ENCODE results near the gene SPAG7. TPM values are rescaled to one million over a fixed set of nuclear protein-coding genes. Genes with fewer than 3 reads are reported as not detected.
A peak's percentile ranks its signal among the peaks of the same experiment; 100 is the strongest.

The SPAG7 gene
- total and polyA plus RNA-seq, 5 experiments from 2014 or later, result 50.5 to 131 (median 122) TPM

DNA sequence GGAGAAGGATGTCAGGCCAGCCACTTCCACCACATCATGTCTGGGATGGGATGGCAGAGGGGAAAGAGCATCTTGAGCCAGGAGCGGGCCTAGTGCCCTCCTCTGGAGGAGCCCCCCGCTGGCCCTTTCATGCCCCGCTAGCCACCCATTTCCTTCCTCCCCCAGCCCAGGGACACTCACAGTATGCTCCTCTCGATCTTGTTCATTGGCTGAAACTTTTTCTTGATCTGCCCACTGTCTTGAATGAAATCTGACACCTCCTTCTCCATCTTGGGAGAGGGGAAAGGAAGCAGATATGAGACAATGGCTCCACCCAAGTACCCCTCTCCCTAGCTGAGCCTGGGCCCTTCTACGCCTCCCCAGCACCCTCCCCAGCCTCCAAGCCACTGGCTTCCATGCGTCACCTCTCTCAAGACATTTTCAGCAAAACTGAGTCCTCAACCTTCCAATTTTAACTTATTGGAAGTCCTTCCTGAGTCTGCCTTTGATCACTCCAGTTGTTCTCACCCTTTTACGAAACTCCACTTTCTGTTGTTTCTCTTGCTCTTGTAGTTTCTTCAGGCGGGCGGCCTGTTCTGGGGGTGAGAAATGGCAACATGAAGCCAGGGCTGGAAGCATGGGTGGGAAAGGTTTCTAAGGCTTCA, 7.2 kb downstream of the SPAG7 start:
- Mint-ChIP-seq H3K27me3 (no peaks in the 10 kb centered on the region), H3K9me3 (no peaks in the 10 kb centered on the region), H3K4me1 (peaks cover 8 to 17% (median 15%) of the 10 kb centered on the region in 4 donors), H3K4me3 (no peak overlapping the region), H3K27ac (peak overlapping the region in 2 of 10 donors; percentile 13 to 74), H3K36me3 (peaks cover 0 to 30% (median 7%) of the 10 kb centered on the region in 3 donors)
- POLR2A ChIA-PET, result interaction anchor here (1.4 to 25.2 kb wide), 2 partner anchors 8 to 11 kb away, joined by 4 to 635 read pairs; partner anchors contain the start of gene SPAG7
- ATAC-seq (no peak), DNase-seq (no peak)

GRCh38 chr17:4959261-4959965, 8.2 kb downstream of the SPAG7 start:
- DNase-seq (no peak), ATAC-seq (no peak)
- POLR2A ChIA-PET, result interaction anchor here (1.4 to 25.2 kb wide), 2 partner anchors 9 to 10 kb away, joined by 4 to 635 read pairs; partner anchors contain the start of gene SPAG7
- no peak overlapping the region for H3K4me3 Mint-ChIP-seq
- H3K9me3 Mint-ChIP-seq, result no peaks in the 10 kb centered on the region
- H3K36me3 Mint-ChIP-seq, result peaks cover 0 to 27% (median 7%) of the 10 kb centered on the region in 3 donors
- H3K27ac Mint-ChIP-seq, result peak overlapping the region in 1 of 10 donors; percentile 25
- peaks cover 8 to 14% (median 11%) of the 10 kb centered on the region in 4 donors for H3K4me1 Mint-ChIP-seq
- H3K27me3 Mint-ChIP-seq, result no peaks in the 10 kb centered on the region

DNA sequence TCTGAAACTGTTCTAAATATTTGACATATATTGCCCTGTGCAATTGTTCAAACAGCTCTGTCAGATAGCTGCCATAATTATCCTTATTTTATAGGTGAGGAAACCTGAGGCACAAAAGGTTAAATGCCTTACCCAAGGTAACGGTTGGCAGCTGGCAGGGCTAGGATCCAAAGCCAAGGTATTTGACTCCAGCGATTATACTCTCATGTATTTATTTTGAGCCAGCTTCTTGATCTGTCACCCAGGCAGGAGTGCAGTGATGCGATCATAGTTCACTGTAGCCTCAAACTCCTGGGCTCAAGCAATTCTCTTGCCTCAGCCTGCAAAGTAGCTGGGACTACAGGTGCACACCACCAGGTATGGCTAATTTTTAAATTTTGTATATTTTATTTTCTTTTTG, 9.5 kb downstream of the SPAG7 start:
- no peak for ATAC-seq
- no peaks in the 10 kb centered on the region for H3K27me3 Mint-ChIP-seq

DNA sequence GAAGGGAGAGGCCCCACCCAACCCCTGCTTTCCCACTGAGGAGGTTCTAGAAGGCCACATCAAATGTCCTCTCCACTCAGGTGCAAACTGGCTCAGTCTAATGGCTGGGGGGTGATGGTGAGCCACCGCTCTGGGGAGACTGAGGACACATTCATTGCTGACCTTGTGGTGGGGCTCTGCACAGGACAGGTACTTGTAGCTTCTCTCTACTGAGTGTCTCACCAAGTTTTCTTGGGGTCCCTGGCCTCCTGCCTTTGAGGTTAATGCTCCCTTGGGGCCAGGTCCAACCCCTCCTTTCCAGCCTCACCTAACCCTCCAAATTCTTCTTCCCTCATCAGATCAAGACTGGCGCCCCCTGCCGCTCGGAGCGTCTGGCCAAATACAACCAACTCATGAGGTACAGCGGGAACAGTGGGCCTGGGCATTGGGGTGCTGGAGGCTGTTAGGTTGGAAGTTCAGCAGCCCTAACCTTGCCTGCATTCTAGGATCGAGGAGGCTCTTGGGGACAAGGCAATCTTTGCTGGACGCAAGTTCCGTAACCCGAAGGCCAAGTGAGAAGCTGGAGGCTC, 11.0 kb downstream of the SPAG7 start:
- Mint-ChIP-seq H3K36me3 (peaks cover 0 to 22% (median 5%) of the 10 kb centered on the region in 3 donors), H3K4me3 (no peak overlapping the region), H3K27ac (no peak overlapping the region), H3K27me3 (no peaks in the 10 kb centered on the region), H3K9me3 (no peaks in the 10 kb centered on the region), H3K4me1 (peaks cover 5 to 14% (median 10%) of the 10 kb centered on the region in 4 donors)
- POLR2A ChIA-PET, result interaction anchor here (0.8 to 25.2 kb wide), 4 partner anchors 8 to 57 kb away, joined by 3 to 635 read pairs (median 10); partner anchors contain the start of genes C17orf107, PFN1, RNF167 and SLC25A11
- DNase-seq (peak in 3 of 10 donors; percentile 28 to 37 (median 32)), ATAC-seq (no peak)

More for the DNA sequence above, 9.5 kb downstream of the SPAG7 start:
- Mint-ChIP-seq H3K27ac (no peak overlapping the region), H3K4me1 (peaks cover 6 to 13% (median 10%) of the 10 kb centered on the region in 4 donors), H3K36me3 (peaks cover 0 to 25% (median 7%) of the 10 kb centered on the region in 3 donors), H3K4me3 (no peak overlapping the region), H3K9me3 (no peaks in the 10 kb centered on the region)
- no peak for DNase-seq
- POLR2A ChIA-PET, result interaction anchor here (0.6 to 25.2 kb wide), 4 partner anchors 9 to 18 kb away, joined by 4 to 635 read pairs (median 10); partner anchors contain the start of genes PFN1, RNF167, SLC25A11 and SPAG7

DNA sequence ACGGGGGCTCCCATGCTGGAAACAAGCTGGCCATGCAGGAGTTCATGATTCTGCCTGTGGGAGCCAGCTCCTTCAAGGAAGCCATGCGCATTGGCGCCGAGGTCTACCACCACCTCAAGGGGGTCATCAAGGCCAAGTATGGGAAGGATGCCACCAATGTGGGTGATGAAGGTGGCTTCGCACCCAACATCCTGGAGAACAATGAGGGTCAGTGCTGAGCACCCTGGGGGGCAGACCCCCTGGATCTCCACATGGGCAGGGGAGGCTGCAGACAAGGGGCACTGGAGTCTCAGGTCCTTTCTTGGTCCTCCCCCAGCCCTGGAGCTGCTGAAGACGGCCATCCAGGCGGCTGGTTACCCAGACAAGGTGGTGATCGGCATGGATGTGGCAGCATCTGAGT, 12.5 kb downstream of the SPAG7 start:
- peaks cover 10 to 25% (median 21%) of the 10 kb centered on the region in 4 donors for H3K4me1 Mint-ChIP-seq
- ATAC-seq, result no peak
- H3K27me3 Mint-ChIP-seq, result no peaks in the 10 kb centered on the region
- H3K36me3 Mint-ChIP-seq, result peaks cover 0 to 13% (median 0%) of the 10 kb centered on the region in 3 donors
- POLR2A ChIA-PET, result interaction anchor here (8.8 to 25.2 kb wide), 2 partner anchors 14 to 17 kb away, joined by 179 to 635 read pairs; partner anchors contain the start of genes RNF167, SLC25A11 and SPAG7
- H3K9me3 Mint-ChIP-seq, result no peaks in the 10 kb centered on the region
- H3K27ac Mint-ChIP-seq, result no peak overlapping the region
- no peak for DNase-seq
- H3K4me3 Mint-ChIP-seq, result no peak overlapping the region

GRCh38 chr17:4953451-4953961, 14.1 kb downstream of the SPAG7 start:
- ATAC-seq (no peak), DNase-seq (no peak)
- H3K9me3 Mint-ChIP-seq, result no peaks in the 10 kb centered on the region
- peaks cover 12 to 29% (median 22%) of the 10 kb centered on the region in 4 donors for H3K4me1 Mint-ChIP-seq
- H3K27ac Mint-ChIP-seq, result peak overlapping the region in 2 of 10 donors; percentile 3 to 8
- POLR2A ChIA-PET, result interaction anchor here (1.0 to 25.2 kb wide), 4 partner anchors 15 to 45 kb away, joined by 3 to 635 read pairs (median 92); partner anchors contain the start of genes RNF167, SLC25A11 and SPAG7
- no peaks in the 10 kb centered on the region for H3K36me3 Mint-ChIP-seq
- no peaks in the 10 kb centered on the region for H3K27me3 Mint-ChIP-seq
- peak overlapping the region in 1 of 10 donors; percentile 29 for H3K4me3 Mint-ChIP-seq

DNA sequence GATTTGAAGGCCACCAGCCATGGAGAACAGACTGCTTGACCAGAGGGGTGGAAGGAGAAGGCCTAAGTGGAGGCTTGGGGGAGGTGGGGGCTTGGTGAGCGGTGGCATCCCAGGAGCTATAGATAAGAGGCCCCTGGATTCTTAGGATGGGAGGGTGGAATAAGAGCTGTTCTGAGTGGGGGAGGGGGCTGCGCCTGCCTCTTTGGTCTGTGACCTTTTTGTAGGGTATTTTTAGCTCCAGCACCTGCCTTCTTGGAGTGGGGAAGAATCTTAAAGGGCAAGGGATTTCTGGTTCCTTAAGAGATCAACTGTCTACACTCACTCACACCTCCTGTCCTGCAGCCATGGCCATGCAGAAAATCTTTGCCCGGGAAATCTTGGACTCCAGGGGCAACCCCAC, 16.1 kb downstream of the SPAG7 start:
- Mint-ChIP-seq H3K4me3 (peak overlapping the region in 8 of 10 donors; percentile 10 to 91 (median 79)), H3K27ac (peak overlapping the region in 6 of 10 donors; percentile 40 to 91 (median 62))

GRCh38 chr17:4950746-4951204, 16.8 kb downstream of the SPAG7 start, which contains the start of gene ENO3:
TSS of gene ENO3 (plus strand) at chr17:4951119. CDS start at chr17:4951830, 711 bp downstream.
- peaks cover 19 to 33% (median 25%) of the 10 kb centered on the region in 4 donors for H3K4me1 Mint-ChIP-seq
- H3K36me3 Mint-ChIP-seq, result peaks cover 11 to 16% (median 14%) of the 10 kb centered on the region in 3 donors

More for the DNA sequence above, 16.1 kb downstream of the SPAG7 start:
- Mint-ChIP-seq H3K36me3 (peaks cover 6 to 11% (median 9%) of the 10 kb centered on the region in 3 donors), H3K27me3 (no peaks in the 10 kb centered on the region), H3K4me1 (peaks cover 15 to 34% (median 24%) of the 10 kb centered on the region in 4 donors), H3K9me3 (no peaks in the 10 kb centered on the region)
- POLR2A ChIA-PET, result interaction anchor here (0.6 to 25.2 kb wide), 5 partner anchors 9 to 517 kb away, joined by 3 to 635 read pairs (median 3); partner anchors contain the start of genes DHX33, RNF167, SLC25A11 and SPAG7
- DNase-seq (no peak), ATAC-seq (no peak)

GRCh38 chr17:4950075-4950745, 17.4 kb downstream of the SPAG7 start:
- ATAC-seq, result peak in 1 of 2 donors; percentile 4
- no peaks in the 10 kb centered on the region for H3K27me3 Mint-ChIP-seq

More at GRCh38 chr17:4950746-4951204, 16.8 kb downstream of the SPAG7 start, which contains the start of gene ENO3:
- Mint-ChIP-seq H3K27me3 (no peaks in the 10 kb centered on the region), H3K9me3 (no peaks in the 10 kb centered on the region), H3K4me3 (peak within 1 kb of the TSS; percentile 61 to 91 (median 82)), H3K27ac (peak within 1 kb of the TSS in 9 of 10 donors; percentile 79 to 94 (median 82))
- ATAC-seq (no peak), DNase-seq (no peak)
- POLR2A ChIA-PET, result interaction anchor here (1.4 to 25.2 kb wide), 4 partner anchors 12 to 98 kb away, joined by 3 to 635 read pairs (median 92); partner anchors contain the start of genes RNF167, SLC25A11 and SPAG7

DNA sequence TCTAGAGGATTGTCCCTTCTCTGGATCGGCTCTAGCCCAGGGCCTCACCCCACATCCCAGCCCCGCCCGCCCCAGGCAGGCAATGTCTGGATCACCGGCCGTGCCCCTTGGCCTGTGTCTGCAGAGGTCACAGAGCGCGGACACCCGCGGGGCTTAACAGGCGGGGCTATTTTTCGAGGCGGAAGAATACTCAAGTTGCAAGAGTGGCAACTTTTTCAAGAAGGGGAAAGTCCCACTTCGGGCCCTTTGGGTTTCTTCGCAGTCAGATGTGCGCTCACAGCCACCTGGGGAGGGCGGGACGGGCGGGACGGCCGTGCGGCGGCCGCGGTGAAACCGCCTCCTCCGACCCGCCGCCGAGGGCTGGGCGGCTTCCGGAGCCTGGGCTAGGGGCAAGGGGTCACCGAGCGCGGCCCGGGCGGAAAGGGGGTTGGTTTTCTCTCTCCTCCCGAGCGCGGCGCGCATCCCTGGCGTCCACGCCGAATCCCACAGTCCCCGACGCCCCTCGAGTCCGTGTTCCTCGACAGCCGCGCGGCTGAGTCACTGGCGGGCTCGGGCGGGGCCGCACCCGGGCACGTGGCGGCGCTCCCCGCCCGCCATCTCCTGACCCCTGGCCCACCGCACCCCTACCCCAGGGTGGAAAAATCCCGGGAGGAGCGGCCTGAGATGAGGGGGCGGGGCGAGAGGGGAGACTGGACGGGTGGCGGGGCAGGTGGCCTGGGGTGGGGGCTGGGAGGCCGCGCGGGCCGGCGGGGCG, 18.1 kb downstream of the SPAG7 start:
- H3K36me3 Mint-ChIP-seq, result peaks cover 11 to 25% (median 24%) of the 10 kb centered on the region in 3 donors
- H3K27me3 Mint-ChIP-seq, result no peaks in the 10 kb centered on the region
- POLR2A ChIA-PET, result interaction anchor here (0.6 to 25.2 kb wide), 16 partner anchors 8 to 239 kb away, joined by 3 to 635 read pairs (median 9); partner anchors contain the start of genes ARRB2, C17orf107, INCA1 and KIF1C
- no peaks in the 10 kb centered on the region for H3K9me3 Mint-ChIP-seq
- peak; percentile 46 to 56 for ATAC-seq
- H3K4me3 Mint-ChIP-seq, result peak overlapping the region; percentile 81 to 100 (median 96)
- peak overlapping the region; percentile 77 to 94 (median 92) for H3K27ac Mint-ChIP-seq
- peak; percentile 47 to 88 (median 72) for DNase-seq
- H3K4me1 Mint-ChIP-seq, result peaks cover 31 to 44% (median 38%) of the 10 kb centered on the region in 4 donors

More at GRCh38 chr17:4950075-4950745, 17.4 kb downstream of the SPAG7 start:
- Mint-ChIP-seq H3K4me3 (peak overlapping the region; percentile 61 to 91 (median 82)), H3K4me1 (peaks cover 24 to 37% (median 30%) of the 10 kb centered on the region in 4 donors), H3K36me3 (peaks cover 11 to 22% (median 19%) of the 10 kb centered on the region in 3 donors), H3K9me3 (no peaks in the 10 kb centered on the region), H3K27ac (peak overlapping the region in 9 of 10 donors; percentile 79 to 94 (median 82))
- POLR2A ChIA-PET, result interaction anchor here (1.3 to 25.2 kb wide), 5 partner anchors 12 to 99 kb away, joined by 3 to 635 read pairs (median 13); partner anchors contain the start of genes RNF167, SLC25A11 and SPAG7
- DNase-seq, result peak in 4 of 10 donors; percentile 32 to 46 (median 41)

All from naive thymus-derived CD8-positive, alpha-beta T cell (primary cell).